HEK293T (cell line): ENCODE measurements around the gene VAX1.
"Not testable (repeated sequence)": the region's sequence is repeated elsewhere in the genome, so short reads cannot be mapped to it uniquely, and the experiment has no call there.

Experiments used
- CTCF ChIA-PET: fragments of 350-600 bp; formaldehyde crosslinking; extraction: SDS; loops from one replicate; lab custom pipeline; 2021; ENCODE audit warnings: antibody characterized with exemption, inconsistent platforms; lab: Yijun Ruan, JAX
- POLR2A ChIA-PET: fragments of 350-600 bp; formaldehyde crosslinking; extraction: SDS; loops from one replicate; lab custom pipeline; 2020; ENCODE audit warnings: antibody characterized with exemption, inconsistent platforms; lab: Yijun Ruan, JAX
- DNase-seq: peaks from one replicate; pipeline ENCODE4 v3.0.0; 2012; ENCODE audit warnings: mixed read lengths; ENCODE audit errors: extremely low spot score
- ARNT ChIP-seq: fragments of 450-650 bp; IDR thresholded peaks from 2 replicates; pipeline ENCODE4 v1.6.1; 2017; ENCODE audit warnings: mild to moderate bottlenecking
- BHLHE40 ChIP-seq: fragments of 450-650 bp; IDR thresholded peaks from 2 replicates; pipeline ENCODE4 v1.6.1; 2016; ENCODE audit warnings: mild to moderate bottlenecking, moderate library complexity, borderline replicate concordance
- CTBP1 ChIP-seq: fragments of 450-650 bp; IDR thresholded peaks from 2 replicates; pipeline ENCODE4 v1.6.1; 2016; ENCODE audit warnings: borderline replicate concordance
- ELF4 ChIP-seq: fragments of 450-650 bp; IDR thresholded peaks from 2 replicates; pipeline ENCODE4 v1.6.1; 2017; ENCODE audit warnings: antibody characterized with exemption
- FOXA1 ChIP-seq: fragments of 450-650 bp; IDR thresholded peaks from 2 replicates; pipeline ENCODE4 v1.6.1; 2016; ENCODE audit warnings: mild to moderate bottlenecking
- FOXK2 ChIP-seq: fragments of 450-650 bp; IDR thresholded peaks from 2 replicates; pipeline ENCODE4 v1.6.1; 2016; ENCODE audit warnings: mild to moderate bottlenecking
- FOXM1 ChIP-seq: fragments of 450-650 bp; IDR thresholded peaks from 2 replicates; pipeline ENCODE4 v1.6.1; 2017; ENCODE audit warnings: mild to moderate bottlenecking, borderline replicate concordance
- HDGF ChIP-seq: fragments of 450-650 bp; IDR thresholded peaks from 2 replicates; pipeline ENCODE4 v1.6.1; 2017; ENCODE audit warnings: antibody characterized with exemption, borderline replicate concordance
- L3MBTL2 ChIP-seq: fragments of 450-650 bp; conservative IDR thresholded peaks from 2 replicates; pipeline ENCODE4 v1.6.1; 2016; ENCODE audit warnings: mild to moderate bottlenecking
- LEF1 ChIP-seq: fragments of 450-650 bp; IDR thresholded peaks from 2 replicates; pipeline ENCODE4 v1.6.1; 2017; ENCODE audit warnings: mild to moderate bottlenecking, borderline replicate concordance
- NFRKB ChIP-seq: fragments of 450-650 bp; IDR thresholded peaks from 2 replicates; pipeline ENCODE4 v1.6.1; 2016; ENCODE audit warnings: mild to moderate bottlenecking, moderate library complexity
- SP1 ChIP-seq: fragments of 450-650 bp; IDR thresholded peaks from 2 replicates; pipeline ENCODE4 v1.6.1; 2017
- SUZ12 ChIP-seq: fragments of 450-650 bp; IDR thresholded peaks from 2 replicates; pipeline ENCODE4 v1.6.1; 2016; ENCODE audit warnings: mild to moderate bottlenecking
- TARDBP ChIP-seq: fragments of 450-650 bp; IDR thresholded peaks from 2 replicates; pipeline ENCODE4 v1.6.1; 2016
- ZNF384 ChIP-seq: fragments of 450-650 bp; IDR thresholded peaks from 2 replicates; pipeline ENCODE4 v1.6.1; 2016
- TF ChIP-seq, protein P1 (sequence below): fragments of 450-650 bp; IDR thresholded peaks from 2 replicates; pipeline ENCODE4 v1.6.1; 2016

Gene VAX1

DNA sequence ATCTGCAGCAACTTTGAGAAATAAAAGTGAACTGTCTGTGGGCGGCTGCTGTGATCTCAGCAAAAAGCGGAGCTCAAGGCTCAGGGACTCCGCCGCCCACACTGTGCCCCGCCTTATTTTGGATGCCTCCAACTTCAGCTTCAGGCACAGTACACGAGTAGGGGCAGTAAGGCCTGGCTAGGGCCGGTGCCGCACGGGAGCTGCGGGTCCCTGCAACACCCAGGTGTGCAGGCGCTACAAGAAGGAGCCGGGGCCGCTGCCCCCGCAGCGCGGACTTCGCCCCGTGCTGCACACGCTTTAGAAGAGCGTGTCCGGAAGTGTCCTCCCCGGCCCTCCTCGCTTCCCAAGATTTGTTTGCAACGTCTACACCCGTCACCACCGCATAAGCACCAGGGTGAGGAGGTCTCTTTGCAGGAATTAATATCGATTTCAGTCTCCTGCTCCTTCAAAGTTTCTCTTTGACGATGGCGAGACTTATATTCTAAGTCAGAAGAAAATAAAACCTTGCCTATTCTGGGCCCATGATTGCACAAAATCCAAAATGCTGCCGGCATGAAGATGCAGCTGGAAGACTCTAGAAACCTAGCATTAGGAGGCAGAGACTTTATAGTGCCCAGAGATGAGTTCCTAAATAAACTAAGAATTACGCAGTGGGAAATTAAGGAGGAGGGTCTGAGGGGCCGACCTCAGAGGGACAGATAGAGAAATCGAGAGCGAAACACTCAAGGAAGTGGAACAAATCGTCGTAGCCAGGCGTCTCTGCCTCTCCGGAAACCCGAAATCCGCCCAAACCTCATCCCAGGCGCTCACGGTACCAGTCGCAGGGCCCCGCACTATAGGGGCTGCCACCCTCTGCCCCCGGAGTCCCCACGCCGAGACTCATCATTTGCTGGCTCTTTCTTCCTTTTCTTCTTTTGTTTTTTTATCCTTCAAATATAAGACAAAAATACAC is 6.4 kb downstream of the VAX1 start:
- no peak for TF ChIP-seq FOXK2
- no peak for TF ChIP-seq NFRKB
- no peak for TF ChIP-seq BHLHE40
- TF ChIP-seq FOXM1: no peak
- no peak for TF ChIP-seq TARDBP
- no peak for TF ChIP-seq FOXA1
- TF ChIP-seq ZNF384: no peak
- TF ChIP-seq SP1: no peak
- TF ChIP-seq ARNT: no peak
- TF ChIP-seq HDGF: no peak
- no peak for TF ChIP-seq ELF4
- TF ChIP-seq SUZ12: no peak
- TF ChIP-seq, protein P1, sequence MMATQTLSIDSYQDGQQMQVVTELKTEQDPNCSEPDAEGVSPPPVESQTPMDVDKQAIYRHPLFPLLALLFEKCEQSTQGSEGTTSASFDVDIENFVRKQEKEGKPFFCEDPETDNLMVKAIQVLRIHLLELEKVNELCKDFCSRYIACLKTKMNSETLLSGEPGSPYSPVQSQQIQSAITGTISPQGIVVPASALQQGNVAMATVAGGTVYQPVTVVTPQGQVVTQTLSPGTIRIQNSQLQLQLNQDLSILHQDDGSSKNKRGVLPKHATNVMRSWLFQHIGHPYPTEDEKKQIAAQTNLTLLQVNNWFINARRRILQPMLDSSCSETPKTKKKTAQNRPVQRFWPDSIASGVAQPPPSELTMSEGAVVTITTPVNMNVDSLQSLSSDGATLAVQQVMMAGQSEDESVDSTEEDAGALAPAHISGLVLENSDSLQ: no peak
- no peak for TF ChIP-seq LEF1
- no peak for TF ChIP-seq CTBP1
- TF ChIP-seq L3MBTL2: no peak
- DNase-seq: no peak
- POLR2A ChIA-PET: no interaction called here
- CTCF ChIA-PET: no interaction called here

DNA sequence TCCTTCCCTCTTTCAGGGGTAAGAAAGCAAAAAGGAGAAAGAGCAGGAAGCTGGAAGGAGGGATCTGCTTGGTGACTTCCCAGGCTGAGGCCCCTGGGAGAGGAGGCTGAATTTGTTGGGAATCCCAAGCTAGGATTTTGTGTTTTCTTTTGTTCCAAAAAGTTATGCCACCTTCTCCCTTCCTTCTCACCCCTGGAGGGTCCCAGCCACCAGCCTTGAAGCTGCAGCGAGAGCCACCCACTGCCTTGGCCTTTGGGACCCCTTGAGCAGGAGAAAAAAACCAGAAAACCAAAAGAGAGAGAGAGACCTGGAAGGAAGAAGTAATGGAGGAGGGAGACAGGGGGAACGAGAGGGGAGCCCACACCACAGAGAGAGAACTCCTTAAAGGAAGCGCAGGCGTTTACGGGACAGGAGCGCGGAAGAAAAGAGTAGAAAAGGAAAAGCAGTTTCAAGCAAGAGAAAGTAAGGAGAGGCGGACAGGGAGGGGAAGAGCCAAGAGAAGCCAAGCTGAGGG is 7.2 kb downstream of the VAX1 start:
- ChIA-PET POLR2A (no interaction called here), CTCF (no interaction called here)
- DNase-seq: no peak
- TF ChIP-seq, protein P1: no peak
- TF ChIP-seq FOXM1: no peak
- TF ChIP-seq HDGF: no peak
- no peak for TF ChIP-seq BHLHE40
- TF ChIP-seq SUZ12: no peak
- no peak for TF ChIP-seq ELF4
- TF ChIP-seq ARNT: no peak
- TF ChIP-seq FOXK2: no peak
- no peak for TF ChIP-seq TARDBP
- TF ChIP-seq ZNF384: no peak
- TF ChIP-seq NFRKB: no peak
- TF ChIP-seq LEF1: no peak
- no peak for TF ChIP-seq CTBP1
- no peak for TF ChIP-seq FOXA1
- no peak for TF ChIP-seq SP1
- no peak for TF ChIP-seq L3MBTL2

DNA sequence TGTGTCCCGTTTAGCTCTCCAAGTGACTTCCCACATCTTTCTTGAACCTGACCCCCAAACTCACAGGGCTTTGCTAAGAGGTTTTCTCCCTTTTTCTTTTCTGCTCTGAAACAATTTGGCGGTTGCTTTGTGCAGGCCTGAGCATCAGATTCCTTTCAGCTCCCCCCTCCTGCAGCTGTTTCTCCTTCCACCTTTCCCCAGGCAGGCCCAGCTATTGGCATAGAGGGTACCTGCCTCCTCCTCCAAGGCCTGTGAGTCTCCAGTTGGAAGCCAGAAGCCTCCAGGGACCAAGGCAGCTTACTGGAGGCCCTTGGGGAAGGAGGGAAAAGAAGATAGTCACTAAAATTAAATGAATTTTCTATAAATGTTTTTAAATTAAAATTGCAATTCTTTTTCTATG is 7.7 kb downstream of the VAX1 start:
- POLR2A ChIA-PET: no interaction called here
- CTCF ChIA-PET: no interaction called here

DNA sequence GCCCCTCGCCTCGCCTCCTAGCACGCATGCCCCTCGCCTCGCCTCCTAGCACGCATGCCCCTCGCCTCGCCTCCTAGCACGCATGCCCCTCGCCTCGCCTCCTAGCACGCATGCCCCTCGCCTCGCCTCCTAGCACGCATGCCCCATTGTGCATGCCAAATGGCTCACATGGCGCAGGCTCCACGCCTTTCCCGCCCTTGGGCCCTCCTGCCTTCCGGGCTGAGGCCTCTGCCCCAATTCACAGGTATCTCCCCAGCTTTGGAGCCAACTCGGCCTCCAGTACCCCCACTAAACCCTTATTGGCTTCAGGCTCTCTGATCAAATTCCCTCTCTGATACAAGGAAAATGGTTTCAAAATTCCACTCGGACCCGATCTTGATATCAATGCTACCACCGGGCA is 11.4 kb downstream of the VAX1 start:
- POLR2A ChIA-PET, CTCF ChIA-PET, DNase-seq: not testable (repeated sequence)

More for the DNA sequence above, 7.7 kb downstream of the VAX1 start:
- TF ChIP-seq SUZ12 (no peak), HDGF (no peak), ZNF384 (no peak), LEF1 (no peak), FOXK2 (no peak), CTBP1 (no peak), ELF4 (no peak), SP1 (no peak)
- TF ChIP-seq, protein P1: no peak
- DNase-seq: no peak

DNA sequence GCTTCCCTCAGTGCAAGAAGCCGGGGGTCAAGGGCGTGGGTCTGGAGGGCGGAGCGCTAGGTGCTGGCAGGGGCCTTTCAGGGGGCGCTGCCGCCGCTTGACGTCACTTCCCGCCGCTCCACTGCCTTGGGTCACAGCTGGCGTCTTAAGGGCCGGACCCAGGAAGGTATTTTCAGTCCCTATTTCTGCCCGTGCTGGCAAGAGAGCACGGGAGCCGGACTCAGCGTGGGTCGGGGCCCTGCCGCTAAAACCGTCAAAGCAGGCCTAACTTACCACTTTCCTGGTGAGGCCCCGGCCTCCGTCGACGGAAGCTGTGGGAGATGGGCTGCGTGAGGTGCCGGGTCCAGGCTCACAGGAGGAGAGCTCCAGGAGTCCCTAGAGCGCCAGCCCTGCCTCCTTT is 12.0 kb downstream of the VAX1 start:
- ChIA-PET CTCF (no interaction called here), POLR2A (no interaction called here)
- DNase-seq: no peak
- TF ChIP-seq TARDBP (no peak), FOXM1 (no peak), BHLHE40 (no peak), L3MBTL2 (no peak), FOXA1 (no peak), ZNF384 (no peak), SP1 (no peak), HDGF (no peak), NFRKB (no peak)
- TF ChIP-seq, protein P1: no peak

DNA sequence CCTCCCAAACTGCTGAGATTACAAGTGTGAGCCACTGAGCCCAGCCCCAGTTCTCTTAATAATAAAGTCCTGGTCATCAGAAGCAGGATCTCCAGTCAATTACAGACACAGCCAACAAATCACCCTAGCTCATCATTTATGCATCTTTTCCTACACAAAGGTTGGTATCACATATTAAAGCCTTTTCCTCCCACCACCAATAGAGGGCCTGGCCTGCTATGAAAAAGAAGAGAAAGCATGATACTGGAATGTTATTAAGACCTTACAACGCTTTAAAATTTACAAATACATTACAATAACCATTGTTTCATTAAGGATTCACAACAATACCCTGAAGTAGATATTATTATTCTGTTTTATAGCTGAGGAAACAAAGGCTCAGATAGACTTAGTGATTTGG is 25.9 kb downstream of the VAX1 start:
- DNase-seq: peak; percentile 38
- POLR2A ChIA-PET: no interaction called here
- TF ChIP-seq FOXA1: no peak
- CTCF ChIA-PET: interaction anchor here (0.6 to 1.2 kb wide), 4 partner anchors 23 to 54 kb away, joined by 3 to 4 read pairs (median 3); no protein-coding TSS in a partner anchor
